GM18505 (cell line): Measurements from ENCODE around the gene BCAS3.
"Not testable (repeated sequence)": the region's sequence is repeated elsewhere in the genome, so short reads cannot be mapped to it uniquely, and the experiment has no call there.

Experiments
- ATAC-seq: cut with Tn5 transposase; IDR thresholded peaks from one replicate; pipeline ENCODE4 v1.9.1; 2021; ENCODE audit not compliant: unreplicated experiment
- POLR2A ChIP-seq: IDR thresholded peaks from 4 replicates; pipeline ENCODE4 v1.6.1; 2011; ENCODE audit warnings: borderline replicate concordance; ENCODE audit not compliant: insufficient read depth, insufficient read length; ENCODE audit errors: extremely low read depth

BCAS3 gene

GRCh38 chr17:61418449-61418848, 740.8 kb downstream of the BCAS3 start:
- TF ChIP-seq POLR2A: no peak
- ATAC-seq: no peak

GRCh38 chr17:61419496-61420046, 741.9 kb downstream of the BCAS3 start:
- no peak for TF ChIP-seq POLR2A
- ATAC-seq: no peak

DNA sequence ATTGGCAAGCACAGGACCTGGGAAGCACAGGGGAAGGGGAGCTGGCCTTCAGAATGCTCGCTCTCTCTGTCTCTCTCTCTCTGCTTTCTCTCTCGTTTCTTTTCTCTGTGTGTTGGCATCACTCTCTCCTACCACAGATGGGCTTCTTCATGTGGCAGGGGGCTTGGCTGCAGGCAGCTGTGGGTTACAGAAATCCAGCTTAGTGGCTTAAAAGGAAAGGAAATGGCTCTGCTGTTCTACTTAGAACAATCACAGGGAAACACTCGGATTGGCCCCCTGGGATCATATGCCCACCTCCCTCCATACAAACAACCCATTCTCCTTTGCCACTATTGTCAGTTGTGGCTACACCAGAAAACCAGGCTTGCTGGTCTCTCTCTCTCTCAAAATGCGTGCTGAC, 742.4 kb downstream of the BCAS3 start:
- ATAC-seq: no peak
- no peak for TF ChIP-seq POLR2A

DNA sequence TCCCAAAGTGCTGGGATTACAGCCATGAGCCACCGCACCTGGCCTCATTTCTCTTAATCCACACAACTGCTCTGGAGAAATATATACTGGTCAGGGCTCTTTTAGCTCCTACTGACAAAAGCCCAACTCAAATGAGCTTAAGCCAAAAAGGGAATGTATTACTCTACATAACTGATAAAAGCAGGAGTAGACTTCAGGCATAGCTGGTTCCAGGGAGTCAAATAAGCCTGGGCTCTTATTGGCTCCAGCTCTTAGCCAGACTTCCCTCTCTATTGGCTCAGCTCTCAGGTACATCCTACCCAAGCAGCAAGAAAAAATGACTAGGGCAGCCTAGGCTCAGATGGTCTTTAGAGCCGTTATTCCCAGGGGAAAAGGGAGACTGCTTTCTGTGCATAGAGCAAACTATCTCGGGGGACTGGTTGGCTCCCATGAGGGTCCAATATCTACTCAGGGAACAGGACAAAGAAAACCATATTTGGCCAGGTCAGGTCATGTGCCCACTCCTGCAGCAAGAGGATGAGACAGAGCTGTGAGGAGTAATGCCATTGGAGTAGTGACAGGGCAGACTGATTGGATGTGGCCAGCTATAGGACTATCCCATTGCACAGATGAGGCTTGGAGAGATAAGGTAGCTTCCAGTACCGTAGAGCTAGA, 743.2 kb downstream of the BCAS3 start:
- no peak for TF ChIP-seq POLR2A
- ATAC-seq: no peak

- TF ChIP-seq POLR2A: no peak
These were observed 743.8 kb downstream of the BCAS3 start for GRCh38 chr17:61421460-61421859.

DNA sequence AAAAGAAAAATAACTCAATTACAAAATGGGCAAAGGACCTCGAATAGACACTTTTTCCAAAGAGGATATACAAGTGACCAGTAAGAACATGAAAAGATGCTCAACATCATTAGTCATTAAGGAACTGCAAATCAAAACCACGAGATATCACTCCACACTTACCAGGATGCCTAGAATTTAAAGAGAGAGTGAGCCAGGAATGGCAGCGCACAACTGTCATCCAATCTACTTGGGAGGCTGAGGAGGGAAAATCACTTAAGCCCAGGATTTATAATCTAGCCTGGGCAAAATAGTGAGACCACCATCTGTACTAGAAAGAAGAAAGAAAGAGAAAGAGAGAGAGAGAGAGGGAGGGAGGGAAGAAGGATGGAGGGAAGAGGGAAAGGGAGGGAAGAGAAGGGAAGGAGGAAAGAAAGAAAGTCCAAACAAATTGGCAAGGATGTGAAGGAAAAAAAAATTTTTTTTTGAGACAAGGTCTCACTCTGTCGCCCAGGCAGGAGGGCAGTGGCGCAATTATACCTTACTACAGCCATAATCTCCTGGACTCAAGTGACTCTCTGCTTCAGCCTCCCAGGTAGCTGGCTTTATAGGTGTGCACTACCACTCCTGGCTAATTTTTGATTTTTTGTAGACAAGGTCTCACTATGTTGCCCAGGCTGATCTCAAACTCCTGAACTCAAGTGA, 744.6 kb downstream of the BCAS3 start:
- no peak for ATAC-seq
- no peak for TF ChIP-seq POLR2A

More at GRCh38 chr17:61421460-61421859, 743.8 kb downstream of the BCAS3 start:
- no peak for ATAC-seq

GRCh38 chr17:61422869-61423268, 745.2 kb downstream of the BCAS3 start:
- no peak for TF ChIP-seq POLR2A

DNA sequence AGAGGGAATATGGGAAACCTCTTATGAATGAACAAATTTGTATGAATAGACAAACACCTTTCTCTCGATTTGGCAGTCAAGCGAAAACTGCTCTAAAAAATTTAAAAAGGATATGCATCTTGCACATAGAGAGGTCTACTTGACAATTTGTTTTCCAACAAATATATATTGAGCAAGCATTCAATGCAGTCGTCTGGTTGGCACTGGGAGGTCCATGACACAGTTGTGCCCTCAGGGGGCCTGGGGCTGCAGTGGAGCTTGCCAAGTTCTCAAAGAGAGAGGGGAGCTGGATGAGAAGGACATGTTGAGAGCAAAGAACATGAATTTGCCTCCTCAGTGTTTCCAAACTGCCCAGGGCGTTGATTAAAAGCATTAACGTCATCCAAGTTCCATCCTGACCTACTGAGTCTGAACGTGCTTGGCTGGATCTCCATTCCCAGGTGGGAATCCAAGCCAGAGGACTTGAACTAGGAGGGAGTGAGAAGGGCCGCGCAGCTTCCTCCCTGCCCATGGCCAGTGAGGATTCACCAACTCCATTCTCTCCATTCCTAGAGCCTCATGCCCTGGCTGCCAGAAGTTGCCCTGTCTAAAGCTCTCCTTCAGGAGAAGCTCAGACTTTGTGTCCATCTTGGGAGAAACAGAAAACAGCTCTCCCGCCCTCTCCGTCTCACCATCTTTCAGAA, 746.5 kb downstream of the BCAS3 start:
- ATAC-seq: no peak
- TF ChIP-seq POLR2A: no peak

More at GRCh38 chr17:61422869-61423268, 745.2 kb downstream of the BCAS3 start:
- no peak for ATAC-seq

- TF ChIP-seq POLR2A: no peak
- no peak for ATAC-seq
These were observed 748.2 kb downstream of the BCAS3 start for GRCh38 chr17:61425682-61426481.

GRCh38 chr17:61426482-61427304, 749.0 kb downstream of the BCAS3 start:
- TF ChIP-seq POLR2A: no peak
- no peak for ATAC-seq

- TF ChIP-seq POLR2A: no peak
- no peak for ATAC-seq
These were observed 749.9 kb downstream of the BCAS3 start for GRCh38 chr17:61427567-61427966.

DNA sequence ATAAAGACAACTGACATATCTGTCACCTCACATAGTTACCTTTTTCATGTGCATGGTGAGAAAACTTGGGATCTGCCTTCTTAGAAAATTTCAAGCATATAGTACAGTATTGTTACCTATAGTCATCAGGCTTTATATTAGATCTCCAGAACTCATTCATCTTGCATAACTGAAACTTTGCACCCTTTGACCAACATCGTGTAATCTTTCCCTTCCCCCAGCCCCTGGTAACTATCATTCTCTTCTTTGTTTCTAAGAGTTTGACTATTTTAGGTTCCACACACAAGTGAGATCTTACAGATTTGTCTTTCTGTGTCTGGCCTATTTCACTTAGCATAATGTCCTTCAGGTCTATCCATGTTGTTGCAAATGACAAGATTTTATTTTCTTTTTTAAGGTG, 751.6 kb downstream of the BCAS3 start:
- ATAC-seq: no peak
- no peak for TF ChIP-seq POLR2A

DNA sequence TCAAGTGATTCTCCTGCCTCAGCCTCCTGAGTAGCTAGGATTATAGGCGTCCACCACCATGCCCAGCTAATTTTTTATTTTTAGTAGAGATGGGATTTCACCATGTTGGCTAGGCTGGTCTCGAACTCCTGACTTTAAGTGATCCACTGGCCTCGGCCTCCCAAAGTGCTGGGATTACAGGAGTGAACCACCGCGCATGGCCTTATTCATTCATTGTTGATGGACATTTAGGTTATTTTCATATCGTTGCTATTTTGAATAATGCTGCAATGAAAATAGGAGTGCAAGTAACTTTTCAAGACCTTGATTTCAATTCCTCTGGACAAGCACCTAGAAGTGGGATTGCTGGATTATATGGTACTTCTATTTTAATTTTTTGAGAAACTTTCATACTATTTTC, 752.2 kb downstream of the BCAS3 start:
- not testable (repeated sequence) for ATAC-seq
